ENCODE measurements around the gene GTF2H1.
A peak's percentile ranks its signal among the peaks of the same experiment; 100 is the strongest.
"Not testable (repeated sequence)": the region's sequence is repeated elsewhere in the genome, so short reads cannot be mapped to it uniquely, and the experiment has no call there.

GTF2H1 gene

DNA sequence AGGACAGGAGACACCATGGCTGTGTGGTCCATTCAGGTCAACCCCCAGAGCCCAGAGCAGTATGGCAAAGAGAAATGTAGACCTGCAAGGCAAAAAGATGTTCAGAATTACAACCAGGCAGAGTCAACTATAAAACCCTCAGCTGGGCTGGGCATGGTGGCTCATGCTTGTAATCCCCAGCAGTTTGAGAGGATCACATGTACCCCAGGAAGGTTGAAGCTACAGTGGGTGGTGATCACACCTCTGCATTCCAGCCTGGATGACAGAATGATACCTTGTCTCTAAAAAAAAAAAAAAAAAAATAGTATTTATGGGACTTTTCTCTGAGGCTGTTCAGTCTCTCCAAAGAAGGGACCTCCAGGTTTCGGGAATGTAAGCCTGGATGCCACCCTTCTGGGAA, 53.6 kb downstream of the GTF2H1 start:
- DNase-seq (ENCODE audit: low spot score): no peak

DNA sequence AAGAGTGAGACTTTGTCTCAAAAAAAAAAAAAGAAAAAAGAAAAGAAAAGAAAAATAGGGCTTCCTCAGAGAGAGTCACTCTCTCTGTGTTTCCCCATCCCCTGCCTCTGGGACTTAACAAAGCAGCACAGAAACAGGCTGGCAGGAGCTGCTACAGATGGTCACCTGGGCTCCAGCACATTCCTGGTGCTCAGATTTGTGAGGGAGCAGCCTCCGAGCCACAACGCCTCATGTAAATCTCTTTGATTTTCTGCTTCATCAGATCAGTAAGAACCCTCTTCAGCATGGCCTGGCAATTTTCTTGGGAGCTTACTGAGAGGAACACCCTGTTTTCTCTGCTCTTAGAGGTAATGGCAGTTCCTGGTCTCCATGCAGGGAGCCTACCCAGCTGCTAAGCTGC, 56.8 kb downstream of the GTF2H1 start:
- no peak for DNase-seq (ENCODE audit: low spot score)

- DNase-seq (ENCODE audit: low spot score): peak; percentile 87
Measured at GRCh38 chr11:18383388-18384156, 61.2 kb downstream of the GTF2H1 start.

DNA sequence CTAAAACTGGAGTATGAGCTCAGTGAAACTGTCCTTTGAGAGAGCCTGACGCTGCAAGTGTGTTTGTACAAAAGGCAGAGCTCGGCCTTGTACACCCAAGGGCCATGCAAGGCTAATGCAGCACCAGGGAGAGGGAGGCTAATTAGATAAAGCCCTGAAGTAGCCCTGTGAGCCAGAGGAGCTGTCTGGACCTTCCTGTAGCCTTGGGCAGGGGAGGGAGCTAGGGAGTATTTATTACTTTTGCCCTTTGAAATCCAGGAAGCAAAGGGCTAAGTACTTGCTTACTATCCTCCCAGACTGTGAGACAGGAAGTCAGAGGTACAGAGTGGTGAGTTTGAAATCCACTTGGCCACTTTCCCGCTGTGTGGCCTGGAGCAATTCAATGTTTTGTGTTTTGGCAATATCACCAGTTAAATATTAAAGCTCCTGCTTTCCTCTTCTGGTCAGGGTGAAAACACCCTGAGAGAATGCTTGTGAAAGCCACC, 61.8 kb downstream of the GTF2H1 start:
- DNase-seq (ENCODE audit: low spot score): peak; percentile 48

- no peak for DNase-seq (ENCODE audit: low spot score)
Measured at GRCh38 chr11:18390088-18390487, 67.7 kb downstream of the GTF2H1 start.

- no peak for DNase-seq (ENCODE audit: low spot score)
Measured at GRCh38 chr11:18392434-18393321, 70.3 kb downstream of the GTF2H1 start.

DNA sequence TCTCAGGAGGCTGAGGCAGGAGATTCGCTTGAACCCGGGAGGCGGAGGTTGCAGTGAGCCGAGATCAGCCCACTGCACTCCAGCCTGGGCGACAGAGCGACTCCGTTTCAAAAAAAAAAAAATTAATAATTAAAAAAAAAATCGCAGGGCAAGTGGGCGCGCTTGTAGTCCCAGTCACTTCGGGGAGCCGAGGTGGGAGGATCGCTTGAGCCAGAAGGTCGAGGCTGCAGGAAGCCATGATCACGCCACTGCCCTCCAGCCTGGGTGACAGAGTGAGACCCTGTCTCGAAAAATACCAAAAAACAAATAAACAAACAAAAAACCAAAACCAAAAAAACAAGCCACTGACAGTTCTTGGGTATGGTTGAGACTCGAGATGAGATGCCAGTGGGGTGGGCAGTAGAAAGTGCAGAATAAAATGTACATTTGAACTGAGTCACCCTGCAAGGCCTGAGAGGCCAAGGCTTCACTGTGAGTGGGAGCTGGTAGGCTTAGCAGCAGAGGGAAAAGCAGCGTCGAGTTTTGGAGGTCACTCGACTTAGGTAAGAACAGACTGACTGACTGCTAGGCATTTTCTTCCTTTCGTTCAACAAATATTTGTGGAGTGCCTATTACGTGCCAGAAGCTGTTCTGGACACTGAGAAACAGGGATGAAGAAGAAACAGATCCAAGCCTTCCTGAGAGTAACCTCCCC, 71.4 kb downstream of the GTF2H1 start:
- peak; percentile 19 for DNase-seq (ENCODE audit: low spot score)

- DNase-seq (ENCODE audit: low spot score): peak; percentile 94
Measured at GRCh38 chr11:18394275-18394927, 72.0 kb downstream of the GTF2H1 start, which contains the start of gene LDHA. Gene LDHA (plus strand): TSS chr11:18394563. CDS start chr11:18396843, 2,280 bp downstream.

DNA sequence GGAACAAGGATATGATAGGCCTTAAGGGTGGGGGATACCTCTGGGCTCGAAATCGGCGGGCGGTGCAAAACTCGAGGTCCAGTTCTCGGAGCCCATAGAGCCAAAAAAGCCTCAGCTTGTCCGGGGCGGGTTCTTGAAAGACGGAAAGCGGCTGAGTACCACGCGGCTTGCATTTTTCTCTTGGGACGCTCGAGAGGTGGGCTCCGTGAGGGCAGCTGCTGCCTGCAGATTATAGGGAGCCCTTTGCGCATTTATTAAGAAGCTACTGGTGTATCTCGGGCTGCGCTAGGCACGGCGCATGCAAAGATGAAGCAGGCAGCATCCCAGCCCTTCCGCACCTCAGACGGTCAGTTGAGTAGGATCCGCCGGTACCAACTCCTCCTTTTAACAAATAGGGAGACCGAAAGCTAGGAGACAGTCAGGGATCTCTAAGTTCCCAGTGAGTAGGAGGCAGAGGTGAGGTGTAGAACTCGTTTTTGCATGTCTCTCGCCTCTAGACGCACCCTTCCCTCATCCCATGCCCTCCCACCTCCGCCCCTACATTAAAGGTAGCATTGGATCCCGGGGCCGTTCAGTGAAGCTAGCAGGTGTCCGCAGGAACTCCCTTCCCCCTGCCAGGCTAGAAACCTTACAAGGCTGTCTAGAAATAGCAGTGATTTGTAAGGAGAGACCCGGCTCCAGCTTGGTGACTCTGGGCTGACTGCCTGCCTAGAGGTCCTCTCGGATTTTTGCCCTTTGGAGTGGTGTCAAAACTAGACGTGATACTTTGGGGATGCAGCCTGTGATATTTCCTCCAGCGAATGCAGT, 72.8 kb downstream of the GTF2H1 start:
- no peak for DNase-seq (ENCODE audit: low spot score)

GRCh38 chr11:18395735-18396504, 73.6 kb downstream of the GTF2H1 start:
- DNase-seq (ENCODE audit: low spot score): peak; percentile 98

- DNase-seq (ENCODE audit: low spot score): no peak
Measured at GRCh38 chr11:18397921-18398320, 75.6 kb downstream of the GTF2H1 start.

- DNase-seq (ENCODE audit: low spot score): not testable (repeated sequence)
Measured at GRCh38 chr11:18401077-18401476, 78.7 kb downstream of the GTF2H1 start.

DNA sequence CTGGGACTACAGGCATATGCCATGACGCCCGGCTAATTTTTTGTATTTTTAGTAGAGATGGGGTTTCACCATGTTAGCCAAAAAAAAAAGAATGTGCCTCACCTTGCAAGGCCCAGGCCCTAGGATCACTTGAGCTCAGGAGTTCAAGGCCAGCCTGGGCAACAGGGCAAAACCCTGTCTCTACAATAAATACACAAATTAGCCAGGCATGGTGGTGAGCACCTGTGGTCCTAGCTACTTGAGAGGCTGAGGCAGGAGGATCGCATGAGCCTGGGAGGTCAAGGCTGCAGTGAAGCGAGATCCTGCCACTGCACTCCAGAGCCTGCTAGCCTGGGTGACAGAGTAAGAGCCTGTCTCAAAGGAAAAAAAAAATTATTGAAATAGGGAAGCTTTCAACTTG, 81.7 kb downstream of the GTF2H1 start:
- no peak for DNase-seq (ENCODE audit: low spot score)

DNA sequence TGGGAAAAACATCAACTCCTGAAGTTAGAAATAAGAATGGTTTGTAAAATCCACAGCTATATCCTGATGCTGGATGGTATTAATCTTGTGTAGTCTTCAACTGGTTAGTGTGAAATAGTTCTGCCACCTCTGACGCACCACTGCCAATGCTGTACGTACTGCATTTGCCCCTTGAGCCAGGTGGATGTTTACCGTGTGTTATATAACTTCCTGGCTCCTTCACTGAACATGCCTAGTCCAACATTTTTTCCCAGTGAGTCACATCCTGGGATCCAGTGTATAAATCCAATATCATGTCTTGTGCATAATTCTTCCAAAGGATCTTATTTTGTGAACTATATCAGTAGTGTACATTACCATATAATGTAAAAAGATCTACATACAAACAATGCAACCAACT, 85.0 kb downstream of the GTF2H1 start:
- not testable (repeated sequence) for DNase-seq (ENCODE audit: low spot score)

DNA sequence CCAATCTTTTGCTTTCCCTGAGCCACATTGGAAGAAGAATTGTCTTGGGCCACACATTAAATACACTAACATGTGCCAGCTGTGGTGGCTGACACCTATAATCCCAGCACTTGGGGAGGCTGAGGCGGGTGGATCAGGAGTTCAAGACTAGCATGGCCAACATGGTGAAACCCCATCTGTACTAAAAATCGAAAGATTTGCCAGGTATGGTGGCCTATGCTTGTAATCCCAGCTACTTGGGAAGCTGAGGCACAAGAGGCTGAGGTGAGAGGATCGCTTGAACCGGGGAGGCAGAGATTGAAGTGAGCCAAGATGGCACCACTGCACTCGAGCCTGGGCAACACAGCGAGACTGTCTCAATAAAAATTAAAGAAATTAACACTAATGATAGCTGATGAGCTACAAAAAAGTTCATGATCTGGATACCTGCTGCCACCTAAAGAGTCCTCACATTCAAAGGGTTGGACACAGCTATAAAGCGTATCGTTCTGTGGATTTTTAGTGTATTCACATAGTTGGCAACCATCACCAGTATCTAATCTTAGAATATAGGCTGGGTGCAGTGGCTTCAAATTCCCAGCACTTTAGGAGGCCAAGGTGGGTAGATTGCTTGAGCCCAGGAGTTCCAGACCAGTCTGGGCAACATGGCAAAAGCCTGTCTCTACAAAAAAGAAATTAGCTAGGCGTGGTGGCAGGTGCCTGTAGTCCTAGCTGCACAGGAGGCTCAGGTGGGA, 86.4 kb downstream of the GTF2H1 start:
- DNase-seq (ENCODE audit: low spot score): no peak

GRCh38 chr11:18416459-18416858, 94.1 kb downstream of the GTF2H1 start:
- no peak for DNase-seq (ENCODE audit: low spot score)

Measured in AG08396 (cell line).